GM18873 (cell line): ENCODE measurements around the gene PFN4.
A peak's percentile ranks its signal among the peaks of the same experiment; 100 is the strongest.
"Not testable (repeated sequence)": the region's sequence is repeated elsewhere in the genome, so short reads cannot be mapped to it uniquely, and the experiment has no call there.

Experiments used
- ATAC-seq: cut with Tn5 transposase; IDR thresholded peaks from one replicate; pipeline ENCODE4 v1.9.1; 2021; ENCODE audit warnings: mild to moderate bottlenecking, moderate library complexity, moderate number of reproducible peaks; ENCODE audit not compliant: unreplicated experiment, low FRiP score

The PFN4 gene

GRCh38 chr2:24115057-24115456, 8.1 kb downstream of the PFN4 start:
- ATAC-seq = no peak

GRCh38 chr2:24111407-24111901, 11.7 kb downstream of the PFN4 start:
- no peak for ATAC-seq

- ATAC-seq = no peak
Measured at GRCh38 chr2:24110660-24111303, 12.4 kb downstream of the PFN4 start.

GRCh38 chr2:24109431-24109830, 13.7 kb downstream of the PFN4 start:
- not testable (repeated sequence) for ATAC-seq

- ATAC-seq = no peak
Measured at GRCh38 chr2:24107336-24107735, 15.8 kb downstream of the PFN4 start.

- ATAC-seq = no peak
Measured at GRCh38 chr2:24106786-24107185, 16.3 kb downstream of the PFN4 start.

- ATAC-seq = no peak
Measured at GRCh38 chr2:24105816-24106215, 17.3 kb downstream of the PFN4 start.

- no peak for ATAC-seq
Measured at GRCh38 chr2:24104906-24105305, 18.2 kb downstream of the PFN4 start.

GRCh38 chr2:24104110-24104650, 19.0 kb downstream of the PFN4 start:
- ATAC-seq = no peak

GRCh38 chr2:24102677-24103076, 20.5 kb downstream of the PFN4 start:
- ATAC-seq = no peak

GRCh38 chr2:24101992-24102391, 21.1 kb downstream of the PFN4 start:
- no peak for ATAC-seq

- ATAC-seq = not testable (repeated sequence)
Measured at GRCh38 chr2:24100732-24101131, 22.4 kb downstream of the PFN4 start.

GRCh38 chr2:24095171-24095677, 27.9 kb downstream of the PFN4 start:
- not testable (repeated sequence) for ATAC-seq

- ATAC-seq = not testable (repeated sequence)
Measured at GRCh38 chr2:24093270-24093669, 29.9 kb downstream of the PFN4 start.

- no peak for ATAC-seq
Measured at GRCh38 chr2:24088821-24089359, 34.2 kb downstream of the PFN4 start.

GRCh38 chr2:24087032-24087431, 36.1 kb downstream of the PFN4 start:
- no peak for ATAC-seq

- ATAC-seq = no peak
Measured at GRCh38 chr2:24086241-24086640, 36.9 kb downstream of the PFN4 start.

- ATAC-seq = no peak
Measured at GRCh38 chr2:24085200-24085489, 38.0 kb downstream of the PFN4 start.

- ATAC-seq = peak; percentile 54
Measured at GRCh38 chr2:24084386-24085199, 38.5 kb downstream of the PFN4 start, which contains the start of gene TP53I3. Gene TP53I3 (minus strand): TSS chr2:24084834. CDS start chr2:24084326, 508 bp downstream.

GRCh38 chr2:24083567-24084385, 39.4 kb downstream of the PFN4 start:
- peak; percentile 77 for ATAC-seq
